ENCODE results near the gene ATF2.
"Not testable (repeated sequence)": the region's sequence is repeated elsewhere in the genome, so short reads cannot be mapped to it uniquely, and the experiment has no call there.

ATF2 gene

DNA sequence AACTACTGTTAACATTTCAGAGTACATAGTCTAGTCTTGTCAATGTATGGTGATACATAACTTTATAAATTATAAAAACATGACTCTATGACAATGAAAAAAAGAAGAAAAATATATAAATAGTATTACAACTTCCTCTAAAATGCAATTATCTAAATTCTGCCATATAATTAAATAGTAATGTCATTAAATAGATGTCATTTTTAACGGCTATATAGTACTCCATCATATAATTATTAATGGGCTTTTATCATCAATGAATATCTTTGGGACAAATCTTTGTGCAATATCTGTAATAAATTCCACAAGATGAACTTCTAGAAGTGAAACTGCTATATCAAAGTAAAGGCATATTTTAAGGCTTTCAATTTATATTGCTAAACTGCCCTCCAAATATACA lies 24.8 kb downstream of the ATF2 start:
- no peak for TF ChIP-seq POLR2A (IDR thresholded peaks at IDR 0.05; ENCODE audit: low read depth, low read length)
- no peak for DNase-seq (ENCODE audit: insufficient read length, low spot score)
- no peak for FAIRE-seq

DNA sequence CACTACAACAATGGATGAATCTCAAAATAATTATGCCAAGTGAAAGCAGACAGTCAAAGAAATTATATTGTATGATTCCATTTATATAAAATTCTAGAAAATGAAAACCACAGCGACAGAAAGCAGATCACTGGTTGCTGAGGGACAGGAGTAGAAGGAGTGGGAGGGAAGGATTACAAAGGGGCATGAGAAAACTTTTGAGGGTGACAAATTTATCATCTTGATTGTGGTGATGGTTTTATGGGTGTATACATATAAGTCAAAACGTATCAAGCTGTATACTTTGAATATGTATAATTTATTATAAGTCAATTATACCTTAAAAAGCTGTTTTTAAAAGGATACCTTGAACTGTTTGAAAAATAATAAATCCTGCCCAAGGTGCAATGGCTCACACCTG lies 27.7 kb downstream of the ATF2 start:
- DNase-seq (ENCODE audit: insufficient read length, low spot score) = no peak
- no peak for FAIRE-seq
- no peak for TF ChIP-seq POLR2A (IDR thresholded peaks at IDR 0.05; ENCODE audit: low read depth, low read length)

DNA sequence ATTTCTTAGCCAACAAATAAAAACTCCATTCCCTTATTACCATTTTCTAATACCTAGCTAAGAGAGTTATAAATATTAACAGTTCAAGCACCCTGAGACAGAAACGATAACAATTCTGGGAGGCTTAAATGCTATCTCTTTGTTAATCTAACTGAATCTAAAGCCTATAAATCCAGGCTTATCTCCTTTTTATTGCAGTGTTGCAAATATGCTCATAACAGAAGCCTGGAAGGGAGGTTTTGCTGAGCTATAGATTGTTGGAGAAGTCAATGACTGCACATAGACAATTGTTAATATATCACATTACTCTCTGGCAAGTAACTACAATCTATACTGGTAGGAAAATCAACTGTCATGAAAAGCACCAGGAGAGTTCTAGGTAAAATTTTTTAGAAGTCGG lies 30.2 kb downstream of the ATF2 start:
- no peak for DNase-seq (ENCODE audit: insufficient read length, low spot score)
- peak; percentile 68 for FAIRE-seq
- TF ChIP-seq POLR2A (IDR thresholded peaks at IDR 0.05; ENCODE audit: low read depth, low read length) = no peak

DNA sequence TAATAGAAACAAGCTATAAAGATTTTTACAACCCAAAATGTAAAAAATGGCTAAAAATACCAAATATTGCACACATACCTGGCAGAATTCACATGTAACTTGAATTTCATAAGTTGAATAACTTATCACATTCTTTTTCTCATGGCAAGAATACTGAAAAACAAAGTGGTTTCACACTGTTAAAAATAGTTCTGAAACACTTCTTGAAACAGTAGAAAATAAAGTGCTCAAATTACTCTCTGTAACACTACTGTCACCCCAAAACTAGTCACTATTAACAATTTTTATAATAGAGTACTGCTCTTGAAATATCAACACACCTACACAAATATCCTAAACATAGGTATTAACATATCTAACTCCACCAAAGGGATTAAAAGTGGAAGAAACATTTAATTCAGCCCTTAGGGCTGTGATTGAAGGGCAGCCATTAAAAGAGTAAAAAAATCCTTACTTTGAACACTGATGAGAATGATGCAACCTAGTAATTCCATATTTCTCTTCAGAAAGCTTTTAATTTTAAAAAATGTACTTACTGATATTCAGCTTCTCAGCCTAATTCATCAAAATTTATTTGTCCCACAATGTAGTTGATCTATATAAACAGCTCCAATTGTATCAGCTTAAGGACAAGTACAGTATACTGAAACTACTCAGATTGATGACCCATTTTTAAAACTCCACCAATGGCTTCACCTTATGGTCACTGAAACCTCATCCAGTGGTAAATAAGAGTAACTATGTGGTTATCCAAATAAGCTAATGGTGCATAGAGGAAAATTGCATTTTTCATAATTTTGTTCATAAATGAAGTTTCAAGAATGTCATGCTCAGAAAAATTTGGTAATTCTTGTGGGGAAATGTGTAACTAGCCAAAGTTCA lies 31.4 kb downstream of the ATF2 start:
- DNase-seq (ENCODE audit: insufficient read length, low spot score) (no peak), FAIRE-seq (peak; percentile 43)
- no peak for TF ChIP-seq POLR2A (IDR thresholded peaks at IDR 0.05; ENCODE audit: low read depth, low read length)

DNA sequence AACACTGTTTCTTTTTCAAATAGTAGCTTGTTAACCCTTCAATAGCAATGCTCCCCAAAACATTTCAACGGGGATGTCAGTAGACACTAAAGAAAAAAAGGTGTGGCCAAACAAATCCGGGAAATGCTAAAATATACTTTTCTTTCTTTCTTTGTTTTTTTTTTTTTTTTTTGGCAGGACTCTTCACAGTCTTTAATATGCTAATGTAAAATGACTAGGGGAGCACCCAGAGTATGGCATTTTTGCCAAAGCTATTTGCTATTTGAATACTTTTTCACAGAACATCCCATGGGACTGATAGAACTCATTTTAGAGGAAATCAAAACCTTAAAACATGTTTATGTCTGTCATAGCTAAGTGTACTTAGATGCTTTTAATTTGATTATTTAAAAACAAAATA lies 32.1 kb downstream of the ATF2 start:
- no peak for TF ChIP-seq POLR2A (IDR thresholded peaks at IDR 0.05; ENCODE audit: low read depth, low read length)
- no peak for FAIRE-seq
- no peak for DNase-seq (ENCODE audit: insufficient read length, low spot score)

DNA sequence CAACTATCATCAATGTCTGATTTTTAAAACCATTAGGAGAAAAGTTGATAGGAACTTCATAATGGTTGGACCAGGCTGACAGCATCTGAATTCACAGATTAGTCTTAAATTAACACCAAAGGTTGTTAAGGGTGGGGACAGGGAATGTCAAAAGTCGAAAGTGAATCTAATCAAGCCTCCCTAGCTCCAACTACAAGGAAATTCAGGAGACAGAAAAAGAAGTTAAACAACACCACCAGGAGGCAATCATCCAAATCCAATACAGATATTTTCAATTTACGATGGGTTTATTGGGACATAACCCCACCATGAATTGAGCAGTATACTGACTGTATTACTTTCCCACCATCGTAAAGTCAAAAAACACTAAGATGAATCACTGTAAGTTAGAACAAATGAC lies 32.8 kb downstream of the ATF2 start:
- FAIRE-seq (no peak), DNase-seq (ENCODE audit: insufficient read length, low spot score) (no peak)
- TF ChIP-seq POLR2A (IDR thresholded peaks at IDR 0.05; ENCODE audit: low read depth, low read length) = no peak

DNA sequence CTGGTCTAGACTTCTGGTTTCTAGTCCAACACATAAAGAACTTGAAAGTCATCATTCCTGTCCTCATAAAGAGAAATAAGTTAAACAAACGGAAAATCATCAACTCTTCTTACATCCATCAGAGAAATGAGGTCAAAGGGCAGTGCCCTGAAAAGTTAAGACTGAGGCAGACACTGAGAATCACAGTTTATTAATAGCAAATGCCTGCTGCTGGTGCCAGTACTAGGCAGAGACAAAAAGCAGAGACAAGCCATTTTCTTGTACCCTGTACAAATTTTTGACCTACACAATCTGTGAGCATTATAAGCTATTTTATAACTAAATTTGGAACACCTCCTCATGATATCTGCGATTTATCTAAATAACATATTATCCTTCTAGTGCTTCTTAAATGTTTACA lies 36.8 kb downstream of the ATF2 start:
- FAIRE-seq = peak; percentile 27
- no peak for TF ChIP-seq POLR2A (IDR thresholded peaks at IDR 0.05; ENCODE audit: low read depth, low read length)
- no peak for DNase-seq (ENCODE audit: insufficient read length, low spot score)

DNA sequence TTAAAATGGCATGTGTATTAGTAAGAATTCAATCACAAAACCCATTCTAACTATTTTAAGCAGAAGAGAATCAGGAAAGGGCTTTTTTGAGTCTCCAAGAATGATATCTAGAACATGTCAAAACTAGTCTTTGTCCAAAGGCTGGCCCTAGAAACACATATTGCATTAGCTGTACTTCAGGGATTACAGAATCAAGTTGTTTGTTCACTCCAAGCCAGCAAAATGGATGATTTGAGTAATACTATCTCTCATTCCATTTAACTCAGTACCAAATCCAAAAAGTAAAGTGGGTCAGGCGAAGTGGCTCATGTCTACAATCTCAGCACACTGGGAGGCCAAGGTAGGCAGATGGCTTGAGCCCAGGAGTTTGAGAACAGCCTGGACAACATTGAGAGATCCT lies 41.3 kb downstream of the ATF2 start:
- FAIRE-seq (no peak), DNase-seq (ENCODE audit: insufficient read length, low spot score) (no peak)
- no peak for TF ChIP-seq POLR2A (IDR thresholded peaks at IDR 0.05; ENCODE audit: low read depth, low read length)

DNA sequence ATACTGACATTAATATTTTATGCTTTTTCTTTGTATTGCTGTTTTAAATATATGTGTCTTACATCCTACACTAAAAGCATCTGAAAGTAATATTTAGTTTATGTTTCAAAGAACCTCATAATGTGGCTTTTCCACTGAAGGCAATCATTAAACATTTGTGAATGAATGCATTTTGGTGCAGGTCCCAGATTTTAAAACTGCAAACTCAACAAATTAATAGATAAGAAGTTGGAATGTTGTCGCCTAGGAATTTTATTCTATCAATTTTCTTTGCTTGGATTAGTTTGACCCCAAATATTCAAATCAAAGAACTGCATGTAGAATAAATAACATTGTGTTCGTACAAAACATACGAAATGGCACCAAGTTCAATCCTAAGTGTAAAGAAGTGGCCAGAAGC lies 44.7 kb downstream of the ATF2 start:
- TF ChIP-seq POLR2A (IDR thresholded peaks at IDR 0.05; ENCODE audit: low read depth, low read length) = no peak
- FAIRE-seq = no peak
- DNase-seq (ENCODE audit: insufficient read length, low spot score) = no peak

DNA sequence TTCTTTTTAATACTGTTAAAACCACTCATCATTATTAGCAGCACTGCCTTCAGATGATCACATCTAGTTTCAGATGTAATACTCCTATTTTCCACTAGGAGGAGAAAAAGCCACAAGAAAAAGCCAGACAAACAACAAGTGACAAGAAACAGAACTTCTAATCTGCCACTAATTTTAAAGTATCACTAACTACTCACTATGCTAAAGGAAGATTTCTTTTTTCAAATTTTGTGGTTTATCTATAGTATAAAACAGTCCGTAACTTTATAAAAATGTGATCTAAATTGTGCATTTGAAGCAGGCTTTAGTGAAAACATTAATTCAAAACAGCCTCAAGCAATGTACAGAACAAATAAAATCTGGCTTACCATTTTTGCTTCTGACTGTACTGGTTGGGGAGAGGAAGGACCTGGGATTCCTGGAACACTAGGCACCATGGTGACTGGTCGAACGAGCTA lies 56.8 kb downstream of the ATF2 start:
- DNase-seq (ENCODE audit: insufficient read length, low spot score) (no peak), FAIRE-seq (peak; percentile 77)
- no peak for TF ChIP-seq POLR2A (IDR thresholded peaks at IDR 0.05; ENCODE audit: low read depth, low read length)

DNA sequence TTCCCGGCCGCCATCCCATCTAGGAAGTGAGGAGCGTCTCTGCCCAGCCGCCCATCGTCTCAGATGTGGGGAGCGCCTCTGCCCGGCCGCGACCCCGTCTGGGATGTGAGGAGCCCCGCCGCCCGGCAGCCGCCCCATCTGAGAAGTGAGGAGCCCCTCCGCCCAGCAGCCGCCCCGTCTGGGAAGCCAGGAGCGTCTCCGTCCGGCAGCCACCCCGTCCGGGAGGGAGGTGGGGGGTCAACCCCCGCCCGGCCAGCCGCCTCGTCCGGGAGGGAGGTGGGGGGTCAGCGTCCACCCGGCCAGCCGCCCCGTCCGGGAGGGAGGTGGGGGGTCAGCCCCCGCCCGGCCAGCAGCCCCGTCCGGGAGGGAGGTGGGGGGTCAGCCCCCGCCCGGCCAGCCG lies 59.9 kb downstream of the ATF2 start:
- DNase-seq (ENCODE audit: insufficient read length, low spot score); FAIRE-seq: not testable (repeated sequence)

DNA sequence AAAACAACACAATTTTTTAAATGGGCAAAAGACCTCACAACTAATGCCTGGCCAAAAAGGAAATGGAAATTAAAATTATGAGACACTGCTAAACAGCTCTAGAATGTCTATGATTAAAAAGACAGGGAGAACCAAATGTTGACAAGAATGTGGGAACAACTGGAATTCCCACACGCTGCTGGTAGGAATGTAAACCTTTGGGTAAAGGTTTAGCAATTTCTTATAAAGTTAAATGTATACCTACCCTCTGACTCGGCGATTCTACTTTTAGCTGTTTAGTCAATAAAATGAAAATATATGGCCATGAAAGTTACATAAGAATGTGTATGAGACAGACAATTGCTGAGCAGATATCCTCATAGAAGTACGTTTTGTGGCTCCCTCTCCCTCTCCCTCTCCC lies 60.9 kb downstream of the ATF2 start:
- FAIRE-seq (no peak), DNase-seq (ENCODE audit: insufficient read length, low spot score) (no peak)
- TF ChIP-seq POLR2A (IDR thresholded peaks at IDR 0.05; ENCODE audit: low read depth, low read length) = no peak

DNA sequence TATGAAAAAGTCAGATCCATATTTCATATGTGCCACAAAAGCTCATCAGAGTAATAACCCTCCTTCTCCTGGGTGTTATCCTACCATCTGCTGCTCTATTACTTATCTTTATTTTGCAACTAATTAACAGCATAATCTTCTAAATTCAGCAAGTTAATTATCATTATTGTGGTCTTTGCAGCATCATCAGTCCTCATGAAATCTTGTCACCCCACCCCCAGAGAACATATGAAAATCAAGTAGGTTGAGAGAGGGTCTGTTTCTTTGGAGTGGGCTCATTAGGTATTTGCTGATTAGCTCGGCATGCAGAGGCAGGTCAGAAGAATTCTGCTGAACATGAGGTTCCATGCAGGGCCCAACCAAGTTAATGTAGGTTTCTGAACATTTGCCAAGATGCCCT lies 64.8 kb downstream of the ATF2 start:
- no peak for FAIRE-seq
- TF ChIP-seq POLR2A (IDR thresholded peaks at IDR 0.05; ENCODE audit: low read depth, low read length) = no peak
- DNase-seq (ENCODE audit: insufficient read length, low spot score) = no peak

DNA sequence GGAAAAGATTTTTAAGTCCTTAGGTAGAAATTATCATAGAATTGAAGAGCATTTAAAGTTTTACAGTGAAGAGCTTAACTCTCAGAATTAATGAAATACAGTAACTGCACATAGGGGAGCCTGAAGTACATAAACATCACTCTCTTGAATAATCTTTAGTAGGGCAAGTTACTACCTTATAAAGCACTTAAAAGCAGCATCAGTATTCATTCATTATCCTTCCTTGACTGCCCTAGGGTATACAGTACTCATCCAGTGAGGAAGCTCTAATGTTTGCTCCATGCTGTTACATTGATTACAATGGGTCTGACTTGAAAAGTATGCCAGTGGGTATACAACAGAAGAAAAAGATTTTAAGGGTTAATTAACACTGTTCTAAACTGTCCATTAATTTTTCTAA lies 66.5 kb downstream of the ATF2 start:
- no peak for FAIRE-seq
- no peak for TF ChIP-seq POLR2A (IDR thresholded peaks at IDR 0.05; ENCODE audit: low read depth, low read length)
- no peak for DNase-seq (ENCODE audit: insufficient read length, low spot score)

DNA sequence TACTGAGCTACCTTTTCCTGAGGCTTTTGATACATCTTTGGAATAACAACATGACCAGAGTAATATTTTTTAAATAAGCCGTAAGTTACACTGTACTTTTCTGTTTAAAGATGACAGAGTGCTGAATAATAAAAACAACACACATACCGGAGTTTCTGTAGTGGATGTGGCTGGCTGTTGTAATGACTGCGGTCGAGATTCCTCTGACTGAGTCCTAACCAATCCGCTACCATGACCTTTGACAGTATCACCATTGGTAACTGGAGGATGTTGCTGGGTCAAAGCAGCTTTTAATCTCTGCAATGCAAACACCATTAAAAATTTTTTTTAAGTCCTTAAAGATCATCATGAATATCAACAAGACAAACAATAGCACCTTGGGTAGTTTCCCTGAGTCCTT lies 70.7 kb downstream of the ATF2 start:
- DNase-seq (ENCODE audit: insufficient read length, low spot score) (no peak), FAIRE-seq (peak; percentile 80)
- no peak for TF ChIP-seq POLR2A (IDR thresholded peaks at IDR 0.05; ENCODE audit: low read depth, low read length)

DNA sequence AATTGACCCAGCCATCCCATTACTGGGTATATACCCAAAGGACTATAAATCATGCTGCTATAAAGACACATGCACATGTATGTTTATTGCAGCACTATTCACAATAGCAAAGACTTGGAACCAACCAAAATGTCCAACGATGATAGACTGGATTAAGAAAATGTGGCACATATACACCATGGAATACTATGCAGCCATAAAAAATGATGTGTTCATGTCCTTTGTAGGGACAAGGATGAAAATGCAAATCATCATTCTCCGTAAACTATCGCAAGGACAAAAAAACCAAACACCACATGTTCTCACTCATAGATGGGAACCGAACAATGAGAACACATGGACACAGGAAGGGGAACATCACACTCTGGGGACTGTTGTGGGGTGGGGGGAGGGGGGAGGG lies 83.9 kb downstream of the ATF2 start:
- DNase-seq (ENCODE audit: insufficient read length, low spot score); FAIRE-seq: not testable (repeated sequence)

Data from H54 (cell line).